HCEC 1CT (cell line): ENCODE measurements around the gene IRF5.
A peak's percentile ranks its signal among the peaks of the same experiment; 100 is the strongest.

Source experiments
- DNase-seq: peaks from one replicate; pipeline ENCODE4 v3.0.0-alpha.2; 2017

Gene IRF5

GRCh38 chr7:128937647-128938543 lies at the start of gene IRF5:
Gene IRF5, plus strand, starts transcription at chr7:128937927. Its CDS starts 4,155 bp downstream, at chr7:128942082.
- no peak for DNase-seq

- no peak for DNase-seq
Measured at GRCh38 chr7:128888039-128888755, 49.5 kb upstream of the IRF5 start.

- no peak for DNase-seq
Measured at GRCh38 chr7:128888756-128889095, 49.0 kb upstream of the IRF5 start.

GRCh38 chr7:128889121-128889520 lies 48.6 kb upstream of the IRF5 start:
- DNase-seq = no peak

GRCh38 chr7:128890306-128891109 lies 47.2 kb upstream of the IRF5 start:
- no peak for DNase-seq

- DNase-seq = no peak
Measured at GRCh38 chr7:128891110-128891941, 46.4 kb upstream of the IRF5 start.

GRCh38 chr7:128891942-128892269 lies 45.8 kb upstream of the IRF5 start:
- no peak for DNase-seq

- DNase-seq = no peak
Measured at GRCh38 chr7:128892521-128893250, 45.0 kb upstream of the IRF5 start.

- no peak for DNase-seq
Measured at GRCh38 chr7:128893251-128894100, 44.3 kb upstream of the IRF5 start.

GRCh38 chr7:128894101-128894440 lies 43.7 kb upstream of the IRF5 start:
- no peak for DNase-seq

GRCh38 chr7:128895320-128895719 lies 42.4 kb upstream of the IRF5 start:
- no peak for DNase-seq

GRCh38 chr7:128899392-128899791 lies 38.3 kb upstream of the IRF5 start:
- DNase-seq = no peak

- no peak for DNase-seq
Measured at GRCh38 chr7:128900237-128900636, 37.5 kb upstream of the IRF5 start.

GRCh38 chr7:128902761-128903585 lies 34.8 kb upstream of the IRF5 start:
- peak; percentile 67 for DNase-seq

- no peak for DNase-seq
Measured at GRCh38 chr7:128903621-128904361, 33.9 kb upstream of the IRF5 start.

- DNase-seq = peak; percentile 34
Measured at GRCh38 chr7:128904381-128905197, 33.1 kb upstream of the IRF5 start.

- no peak for DNase-seq
Measured at GRCh38 chr7:128906001-128906765, 31.5 kb upstream of the IRF5 start.
